Left lung (tissue), 10 donors: ENCODE measurements around the gene SPACDR. TPM values are rescaled to one million over a fixed set of nuclear protein-coding genes. Genes with fewer than 3 reads are reported as not detected.

Experiments used
- ATAC-seq: fragments of 200-7000 bp; cut with Tn5 transposase; one replicate; pipeline ENCODE4 v1.9.1; 2020; ENCODE audit warnings: moderate library complexity
- DNase-seq, 4 donors: peaks; one replicate each; pipeline ENCODE4 v3.0.0-alpha.2; 2013 to 2020
- H3K27ac ChIP-seq, 2 donors: fragments of 200-600 bp; sonication (generic) in 1 of 2; one replicate each; pipeline versions ENCODE4 v1.5.0 to v1.8.0; 2020 to 2021
- H3K27me3 ChIP-seq, 2 donors: fragments of 200-600 bp; sonication (generic) in 1 of 2; one replicate each; pipeline versions ENCODE4 v1.5.0 to v1.8.0; 2020 to 2021
- H3K36me3 ChIP-seq, 2 donors: fragments of 200-600 bp; sonication (generic) in 1 of 2; one replicate each; pipeline versions ENCODE4 v1.5.0 to v1.8.0; 2020 to 2021
- H3K4me1 ChIP-seq, 2 donors: fragments of 200-600 bp; one replicate each; pipeline ENCODE4 v1.8.0; 2021
- H3K4me3 ChIP-seq, 2 donors: fragments of 200-600 bp; sonication (generic) in 1 of 2; one replicate each; pipeline versions ENCODE4 v1.5.0 to v1.8.0; 2020 to 2021; ENCODE audit warnings: mild to moderate bottlenecking in 1 of 2
- H3K9me3 ChIP-seq, 2 donors: fragments of 200-600 bp; sonication (generic) in 1 of 2; one replicate each; pipeline versions ENCODE4 v1.5.0 to v1.8.0; 2020 to 2021
- intact Hi-C, 2 donors: fragments of 100-400 bp; cut with DNase I; formaldehyde crosslinking; loops; one replicate each; pipeline versions ENCODE4 v1.11.2 to v1.14.2; 2022
- polyA plus RNA-seq, 6 donors: library from polyadenylated mRNA; unstranded; fragments of 120-200 nt; gene quantifications; one replicate each; pipeline ENCODE4 v1.2.1, GENCODE V29; 2013; ENCODE audit not compliant: insufficient read length in 6 of 6
- total RNA-seq, 2 donors: library from RNA; stranded (reverse); fragmentation: NEBNext Ultra II Directional; extraction: Animal tissue kit (Norgen Biotek cat#: 25700); gene quantifications; one replicate each; pipeline ENCODE4 v1.2.1, GENCODE V29; 2021
- TF ChIP-seq, protein P1 (sequence below), 2 donors: fragments of 200-600 bp; sonication (generic) in 1 of 2; IDR thresholded peaks; one replicate each; pipeline versions ENCODE4 v1.5.0 to v1.8.0; 2021; ENCODE audit warnings: antibody characterized with exemption in 2 of 2
- donor health status: DM: no; HTN: yes; CAD: no.
- donor health status: DM: no; HTN: no; CAD: no.

Gene SPACDR
- total and polyA plus RNA-seq, 8 donors = 0.41 to 5.6 (median 4.0) TPM

DNA sequence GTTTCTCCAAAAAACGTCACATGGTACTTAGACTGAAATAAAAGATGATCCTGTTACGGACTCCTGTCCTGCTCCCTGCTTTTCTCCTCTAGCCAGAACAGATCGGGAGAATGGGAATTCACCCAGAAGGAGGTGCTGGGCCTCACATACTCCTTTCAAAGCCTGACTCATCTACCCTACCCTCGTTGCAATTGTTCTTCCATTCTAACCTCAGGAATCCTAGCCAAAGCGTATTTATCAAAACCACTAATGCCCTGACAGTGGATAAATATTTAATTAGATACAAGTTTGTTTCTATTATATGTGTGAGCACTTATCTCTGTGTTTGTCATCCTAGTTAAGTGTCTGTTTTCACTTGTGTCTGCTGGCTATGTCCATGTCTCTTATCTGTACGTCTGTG lies 57.3 kb downstream of the SPACDR start:
- Histone ChIP-seq H3K4me1 (no peaks in the 10 kb centered on the region), H3K36me3 (peaks cover 0 to 11% of the 10 kb centered on the region in 2 donors), H3K27me3 (no peaks in the 10 kb centered on the region), H3K27ac (no peak overlapping the region), H3K9me3 (no peaks in the 10 kb centered on the region), H3K4me3 (no peak overlapping the region)
- TF ChIP-seq, protein P1, sequence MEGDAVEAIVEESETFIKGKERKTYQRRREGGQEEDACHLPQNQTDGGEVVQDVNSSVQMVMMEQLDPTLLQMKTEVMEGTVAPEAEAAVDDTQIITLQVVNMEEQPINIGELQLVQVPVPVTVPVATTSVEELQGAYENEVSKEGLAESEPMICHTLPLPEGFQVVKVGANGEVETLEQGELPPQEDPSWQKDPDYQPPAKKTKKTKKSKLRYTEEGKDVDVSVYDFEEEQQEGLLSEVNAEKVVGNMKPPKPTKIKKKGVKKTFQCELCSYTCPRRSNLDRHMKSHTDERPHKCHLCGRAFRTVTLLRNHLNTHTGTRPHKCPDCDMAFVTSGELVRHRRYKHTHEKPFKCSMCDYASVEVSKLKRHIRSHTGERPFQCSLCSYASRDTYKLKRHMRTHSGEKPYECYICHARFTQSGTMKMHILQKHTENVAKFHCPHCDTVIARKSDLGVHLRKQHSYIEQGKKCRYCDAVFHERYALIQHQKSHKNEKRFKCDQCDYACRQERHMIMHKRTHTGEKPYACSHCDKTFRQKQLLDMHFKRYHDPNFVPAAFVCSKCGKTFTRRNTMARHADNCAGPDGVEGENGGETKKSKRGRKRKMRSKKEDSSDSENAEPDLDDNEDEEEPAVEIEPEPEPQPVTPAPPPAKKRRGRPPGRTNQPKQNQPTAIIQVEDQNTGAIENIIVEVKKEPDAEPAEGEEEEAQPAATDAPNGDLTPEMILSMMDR (IDR thresholded peaks at IDR 0.05) = no peak
- ATAC-seq (no peak), DNase-seq (no peak)
- intact Hi-C loops = no loop called here

Other genes with a start within 250 kb of the SPACDR start
- gene PVRIG, start 244.3 kb downstream of the SPACDR start, total RNA-seq = under 1 TPM; 0.41 to 0.42 TPM
- gene PVRIG, start 244.3 kb downstream of the SPACDR start, polyA plus RNA-seq = 1 to 10 TPM; 4.0 to 9.1 (median 8.2) TPM
- gene SPDYE3, start 156.6 kb downstream of the SPACDR start, total RNA-seq = not detected
- 1 to 10 TPM; 6.6 to 8.4 (median 7.2) TPM for gene SPDYE3, start 156.6 kb downstream of the SPACDR start, polyA plus RNA-seq
- gene PILRB, start 106.1 kb downstream of the SPACDR start, total RNA-seq = 10 to 100 TPM; 24.0 to 29.9 TPM
- gene PILRB, start 106.1 kb downstream of the SPACDR start, polyA plus RNA-seq = 10 to 100 TPM; 36.0 to 47.7 (median 44.5) TPM
- gene PILRA, start 90.8 kb downstream of the SPACDR start, total RNA-seq = 10 to 100 TPM; 20.6 to 52.3 TPM
- 1 to 10 TPM; 5.0 to 7.0 (median 5.7) TPM for gene PILRA, start 90.8 kb downstream of the SPACDR start, polyA plus RNA-seq
- gene ZCWPW1, start 35.6 kb downstream of the SPACDR start, total RNA-seq = 1 to 10 TPM; 2.9 to 4.1 TPM
- 1 to 10 TPM; 7.0 to 9.8 (median 8.9) TPM for gene ZCWPW1, start 35.6 kb downstream of the SPACDR start, polyA plus RNA-seq
- gene MEPCE, start 34.4 kb downstream of the SPACDR start, total RNA-seq = 10 to 100 TPM; 25.0 to 33.0 TPM
- gene MEPCE, start 34.4 kb downstream of the SPACDR start, polyA plus RNA-seq = 10 to 100 TPM; 37.1 to 49.3 (median 44.6) TPM
- 10 to 100 TPM; 22.7 to 27.0 TPM for gene PPP1R35, start 27.8 kb downstream of the SPACDR start, total RNA-seq
- gene PPP1R35, start 27.8 kb downstream of the SPACDR start, polyA plus RNA-seq = 10 to 100 TPM; 12.2 to 22.3 (median 15.5) TPM
- 10 to 100 TPM; 50.1 to 55.6 TPM for gene TSC22D4, start 15.0 kb upstream of the SPACDR start, total RNA-seq
- gene TSC22D4, start 15.0 kb upstream of the SPACDR start, polyA plus RNA-seq = 10 to 100 TPM; 47.0 to 65.1 (median 57.3) TPM
- gene NYAP1, start 19.7 kb upstream of the SPACDR start, total RNA-seq = under 1 TPM; 0.50 to 0.55 TPM
- 1 to 10 TPM; 2.6 to 5.2 (median 3.3) TPM for gene NYAP1, start 19.7 kb upstream of the SPACDR start, polyA plus RNA-seq
- 10 to 100 TPM; 28.6 to 34.9 TPM for gene AGFG2, start 74.9 kb upstream of the SPACDR start, total RNA-seq
- gene AGFG2, start 74.9 kb upstream of the SPACDR start, polyA plus RNA-seq = 10 to 100 TPM; 21.2 to 32.3 (median 27.2) TPM
- 1 to 10 TPM; 6.3 to 8.3 TPM for gene SAP25, start 109.6 kb upstream of the SPACDR start, total RNA-seq
- 10 to 100 TPM in 1 of 6 donors, 1 to 10 TPM in 5; 4.5 to 11.4 (median 8.5) TPM for gene SAP25, start 109.6 kb upstream of the SPACDR start, polyA plus RNA-seq
- gene LRCH4, start 121.9 kb upstream of the SPACDR start, total RNA-seq = 10 to 100 TPM; 66.5 to 86.5 TPM
- 10 to 100 TPM; 42.3 to 82.5 (median 53.1) TPM for gene LRCH4, start 121.9 kb upstream of the SPACDR start, polyA plus RNA-seq
- under 1 TPM; 0.37 to 0.44 TPM for gene FBXO24, start 122.1 kb upstream of the SPACDR start, total RNA-seq
- 1 to 10 TPM; 3.9 to 5.5 (median 5.0) TPM for gene FBXO24, start 122.1 kb upstream of the SPACDR start, polyA plus RNA-seq
- gene PCOLCE, start 138.1 kb upstream of the SPACDR start, total RNA-seq = 100 to 1,000 TPM; 158 to 204 TPM
- 100 to 1,000 TPM; 157 to 235 (median 181) TPM for gene PCOLCE, start 138.1 kb upstream of the SPACDR start, polyA plus RNA-seq
- gene MOSPD3, start 148.3 kb upstream of the SPACDR start, total RNA-seq = 10 to 100 TPM; 15.7 to 18.8 TPM
- gene MOSPD3, start 148.3 kb upstream of the SPACDR start, polyA plus RNA-seq = 10 to 100 TPM; 26.5 to 35.7 (median 31.9) TPM
- gene TFR2, start 177.3 kb upstream of the SPACDR start, total RNA-seq = 1 to 10 TPM in 1 of 2 donors, under 1 TPM in 1; 0.67 to 1.8 TPM
- 1 to 10 TPM in 4 of 6 donors, under 1 TPM in 2; 0.96 to 2.6 (median 1.2) TPM for gene TFR2, start 177.3 kb upstream of the SPACDR start, polyA plus RNA-seq
- gene ACTL6B, start 192.2 kb upstream of the SPACDR start, total RNA-seq = not detected
- gene ACTL6B, start 192.2 kb upstream of the SPACDR start, polyA plus RNA-seq = under 1 TPM in 2 of 6 donors, not detected in 4; 0.17 to 0.20 TPM
- gene GNB2, start 209.5 kb upstream of the SPACDR start, total RNA-seq = 100 to 1,000 TPM; 214 to 273 TPM
- 100 to 1,000 TPM; 151 to 220 (median 192) TPM for gene GNB2, start 209.5 kb upstream of the SPACDR start, polyA plus RNA-seq
- 10 to 100 TPM; 28.3 to 33.0 TPM for gene GIGYF1, start 230.0 kb upstream of the SPACDR start, total RNA-seq
- 10 to 100 TPM; 35.3 to 57.7 (median 42.1) TPM for gene GIGYF1, start 230.0 kb upstream of the SPACDR start, polyA plus RNA-seq
- 10 to 100 TPM; 22.4 to 29.7 TPM for gene POP7, start 241.9 kb upstream of the SPACDR start, total RNA-seq
- gene POP7, start 241.9 kb upstream of the SPACDR start, polyA plus RNA-seq = 10 to 100 TPM; 15.8 to 23.8 (median 20.2) TPM